GM19395 (cell line): ENCODE results near the gene PRDX6.
"Not testable (repeated sequence)": the region's sequence is repeated elsewhere in the genome, so short reads cannot be mapped to it uniquely, and the experiment has no call there.

ENCODE experiments used
- ATAC-seq: cut with Tn5 transposase; IDR thresholded peaks from one replicate; pipeline ENCODE4 v1.9.1; 2021; ENCODE audit warnings: mild to moderate bottlenecking, moderate library complexity; ENCODE audit not compliant: unreplicated experiment

PRDX6 gene

DNA sequence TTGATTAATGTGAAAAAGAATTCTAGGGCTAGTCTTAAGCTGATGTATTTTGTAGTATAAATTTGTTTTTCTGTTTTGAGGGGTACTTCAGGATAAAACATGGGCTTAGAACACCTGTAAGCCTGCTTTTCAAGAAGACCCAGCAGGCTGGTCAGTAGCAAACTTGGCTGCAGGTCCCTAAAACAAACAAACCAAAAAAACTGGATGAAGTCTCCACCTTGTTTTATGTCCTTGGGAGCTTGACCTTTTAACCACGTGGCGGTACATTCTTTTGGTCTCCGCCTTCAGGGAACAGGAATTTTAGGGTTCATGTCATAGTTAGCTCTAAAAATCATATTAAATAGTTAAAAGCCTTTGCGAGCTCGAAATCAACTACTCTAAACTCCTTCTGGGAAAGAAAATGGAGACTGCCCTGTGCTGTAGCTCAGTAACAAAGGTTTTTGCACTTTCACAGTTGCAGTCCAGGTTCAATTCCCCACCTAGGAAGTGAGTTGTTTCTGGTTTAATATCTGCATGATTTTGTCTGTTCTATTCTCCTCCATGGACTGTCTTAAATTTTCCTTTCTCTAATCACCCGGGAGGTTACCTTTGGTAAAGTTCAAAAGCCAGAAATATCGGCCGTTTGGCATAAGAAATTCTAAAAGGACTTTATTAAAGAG is 18.6 kb downstream of the PRDX6 start:
- no peak for ATAC-seq

DNA sequence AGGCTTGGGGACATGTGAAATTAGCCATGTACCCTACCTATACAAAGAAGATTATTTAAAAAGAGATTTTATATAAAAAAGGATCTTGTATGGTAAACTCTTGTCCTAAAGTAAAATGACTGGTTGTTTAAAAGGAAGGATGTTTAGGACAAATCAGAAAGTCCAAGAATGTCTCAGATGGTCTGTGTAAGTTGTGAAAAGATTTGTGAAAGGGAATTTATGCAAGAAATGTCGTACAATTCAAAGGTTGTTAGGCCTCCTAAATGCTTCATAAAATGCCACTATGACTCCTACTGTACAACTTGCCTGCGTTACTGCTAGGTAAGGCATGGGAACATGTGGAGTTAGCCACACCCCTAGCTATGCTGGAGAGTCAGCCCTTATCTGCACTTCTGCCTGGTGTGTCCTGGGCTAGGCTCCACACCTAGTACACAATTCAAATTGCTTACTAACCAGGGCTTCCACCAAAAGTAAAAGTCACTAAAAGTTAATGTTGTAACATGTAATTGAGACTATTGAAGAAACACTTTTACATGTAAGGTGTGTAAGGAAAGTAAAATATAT is 19.7 kb downstream of the PRDX6 start:
- ATAC-seq = no peak

DNA sequence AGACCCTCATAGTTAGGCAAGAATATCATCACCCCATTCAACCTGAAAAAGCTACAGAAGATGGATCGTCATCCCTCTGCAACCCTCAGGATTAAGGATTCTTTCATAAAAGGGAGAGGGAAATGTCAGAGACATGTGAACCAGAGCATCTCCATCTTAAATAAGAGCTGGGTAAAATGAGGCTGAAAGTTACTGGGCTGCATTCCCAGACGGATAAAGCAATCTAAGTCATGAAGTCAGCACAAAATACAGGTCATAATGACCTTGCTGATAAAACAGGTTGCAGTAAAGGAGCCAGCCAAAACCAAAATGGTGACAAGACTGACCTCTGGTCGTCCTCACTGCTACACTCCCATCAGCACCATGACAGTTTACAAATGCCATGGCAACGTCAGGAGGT is 22.6 kb downstream of the PRDX6 start:
- no peak for ATAC-seq

DNA sequence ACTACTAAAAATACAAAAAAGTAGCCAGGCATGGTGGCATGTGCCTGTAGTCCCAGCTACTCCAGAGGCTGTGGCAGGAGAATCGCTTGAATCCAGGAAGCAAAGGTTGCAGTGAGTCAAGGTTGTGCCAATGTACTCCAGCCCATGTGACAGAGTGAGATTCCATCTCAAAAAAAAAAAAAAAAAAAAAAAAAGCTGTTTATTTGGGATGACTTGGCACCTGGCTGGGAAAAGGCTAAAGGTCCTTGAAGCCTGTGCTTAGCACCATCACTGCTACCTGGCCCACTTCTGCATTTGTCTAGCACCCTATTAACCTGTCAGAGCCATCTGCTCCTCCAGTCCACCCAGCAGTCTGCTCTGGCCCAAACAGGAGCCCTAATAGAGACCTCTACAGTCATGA is 25.0 kb downstream of the PRDX6 start:
- no peak for ATAC-seq

DNA sequence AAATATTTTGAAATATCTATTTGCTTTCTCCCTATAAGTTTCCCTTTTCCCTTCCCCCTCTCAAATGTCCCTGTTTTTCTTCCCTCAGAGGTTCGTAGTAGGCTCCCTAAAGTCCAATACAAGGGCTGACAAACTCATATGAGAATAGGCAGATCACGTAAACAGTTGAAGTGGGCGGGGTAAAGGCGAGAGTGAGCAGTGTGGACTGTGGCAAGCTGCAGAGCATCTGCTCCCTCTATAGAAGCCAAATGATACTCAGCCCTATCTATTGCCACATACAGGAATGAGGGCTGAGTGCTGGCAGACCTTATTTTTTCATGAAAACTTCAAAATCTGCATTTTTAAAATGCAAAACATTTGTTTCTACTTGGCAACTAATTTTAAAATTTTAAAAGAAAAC is 26.3 kb downstream of the PRDX6 start:
- ATAC-seq = no peak

DNA sequence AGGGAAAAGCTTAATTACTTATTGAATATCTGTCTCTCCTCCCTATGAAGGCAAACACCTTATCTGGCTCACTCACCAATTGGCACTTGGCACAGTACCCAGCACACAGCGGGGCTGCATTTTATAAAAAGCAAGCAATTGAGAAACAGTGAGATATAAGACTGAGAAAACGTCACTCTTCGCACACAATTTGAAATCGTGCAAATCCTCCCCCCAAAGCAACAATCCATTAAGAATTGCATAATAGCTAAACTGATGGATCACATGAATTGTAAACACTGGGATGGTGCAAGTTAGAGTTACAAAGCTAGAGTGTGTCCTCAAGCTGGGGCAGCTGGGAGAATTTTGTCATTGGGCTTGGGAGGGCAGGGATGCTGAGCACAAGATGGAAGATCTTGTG is 27.1 kb downstream of the PRDX6 start:
- ATAC-seq = no peak

DNA sequence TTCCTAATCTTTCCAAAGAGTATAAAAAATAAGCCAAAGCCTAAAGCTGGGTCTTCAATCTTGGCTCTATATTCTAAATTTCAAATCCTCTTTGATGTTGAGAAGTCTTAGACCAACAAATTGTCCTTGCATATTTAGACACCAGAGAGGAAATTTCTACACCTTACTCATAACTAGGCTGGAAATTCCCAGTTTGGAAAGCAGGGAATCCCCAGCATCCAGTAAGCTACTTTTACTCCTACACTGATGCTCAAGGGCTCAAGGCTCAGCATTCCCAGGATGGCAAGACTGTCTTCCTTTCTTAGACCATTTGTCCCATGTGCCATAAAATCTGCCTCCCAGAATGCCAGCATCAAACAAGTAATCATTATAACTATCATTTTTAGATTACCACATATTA is 28.3 kb downstream of the PRDX6 start:
- ATAC-seq = no peak

DNA sequence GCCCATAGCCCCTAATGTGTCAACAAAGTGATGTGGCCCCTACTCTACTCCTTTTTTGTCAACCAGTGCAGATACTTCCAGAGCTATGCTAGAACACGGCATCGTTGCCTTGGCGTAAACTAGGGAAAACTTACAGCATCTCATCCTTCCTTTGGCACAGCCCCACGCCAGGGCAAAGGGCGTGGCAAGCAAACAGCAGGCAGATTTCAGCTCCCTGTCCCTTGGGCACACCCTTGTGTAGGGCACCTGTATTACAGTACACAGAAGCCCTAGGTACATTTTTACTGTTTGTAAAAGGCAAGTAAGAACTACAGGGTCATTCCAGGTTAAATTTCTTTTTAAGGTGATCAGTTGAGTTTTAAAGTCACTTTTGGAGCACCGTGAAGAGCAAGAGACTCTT is 29.3 kb downstream of the PRDX6 start:
- no peak for ATAC-seq

DNA sequence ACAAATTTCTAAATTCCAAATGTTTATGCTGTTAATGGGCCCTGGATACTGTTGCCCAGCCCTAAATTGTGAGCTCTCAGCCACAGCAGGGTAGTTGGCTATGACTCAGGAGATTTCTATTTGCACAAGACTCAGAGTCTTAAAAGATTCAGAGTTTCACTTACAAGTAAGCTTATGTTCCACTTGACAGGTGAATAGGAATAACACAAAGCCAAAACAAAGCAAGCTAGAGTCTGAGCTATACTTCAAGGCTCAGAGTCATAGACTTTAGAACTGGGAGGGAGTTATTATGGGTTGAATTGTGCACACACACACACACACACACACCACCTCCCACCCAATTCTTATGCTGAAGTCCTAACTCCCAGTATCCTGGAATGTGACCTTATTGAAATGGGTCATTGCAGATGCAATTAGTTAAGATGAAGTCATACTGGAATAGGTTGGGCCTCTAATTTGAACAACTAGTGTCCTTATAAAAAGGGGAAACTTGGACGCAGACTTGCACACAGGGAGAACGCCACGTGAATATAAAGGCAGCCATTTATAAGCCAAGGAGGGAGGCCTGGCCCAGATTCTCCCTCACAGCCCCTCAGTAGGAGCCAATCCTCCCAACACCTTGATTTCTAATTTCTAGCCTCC is 30.2 kb downstream of the PRDX6 start:
- ATAC-seq = no peak

DNA sequence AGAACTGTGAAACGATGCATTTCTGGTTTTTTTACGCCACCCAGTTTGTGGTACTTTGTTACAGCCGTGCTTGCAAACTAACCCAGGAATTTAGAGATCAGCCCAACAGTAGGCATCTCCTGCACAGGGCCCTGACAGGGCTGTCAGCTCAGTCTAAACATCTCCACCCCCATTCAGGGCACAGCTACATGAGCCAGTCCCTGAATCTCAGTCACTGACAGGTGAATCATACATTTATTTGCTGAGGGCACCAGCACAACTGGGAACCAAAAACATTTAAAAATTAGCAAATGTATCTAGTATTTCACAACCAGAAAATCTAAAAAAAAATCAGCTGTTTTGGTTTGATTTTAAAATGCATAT is 30.7 kb downstream of the PRDX6 start:
- ATAC-seq = no peak

DNA sequence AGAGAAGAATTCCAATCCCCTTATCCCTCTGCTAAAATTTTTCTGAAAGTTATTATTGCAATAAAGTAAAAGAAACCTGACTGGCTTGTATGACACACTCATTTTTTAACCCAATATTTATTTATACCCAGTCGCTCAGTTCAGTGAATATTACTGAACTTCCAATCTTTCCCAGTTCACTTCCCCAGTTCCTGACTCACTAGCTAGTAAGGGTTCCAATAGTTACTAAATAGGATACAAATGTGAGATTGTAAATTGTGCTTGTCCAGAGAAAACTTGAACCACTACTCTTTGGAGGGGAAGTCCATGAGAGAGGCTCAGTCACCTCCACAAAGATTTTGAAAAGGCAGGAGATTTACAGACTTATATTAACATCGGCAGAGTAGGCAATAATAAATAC is 31.4 kb downstream of the PRDX6 start:
- ATAC-seq = no peak

DNA sequence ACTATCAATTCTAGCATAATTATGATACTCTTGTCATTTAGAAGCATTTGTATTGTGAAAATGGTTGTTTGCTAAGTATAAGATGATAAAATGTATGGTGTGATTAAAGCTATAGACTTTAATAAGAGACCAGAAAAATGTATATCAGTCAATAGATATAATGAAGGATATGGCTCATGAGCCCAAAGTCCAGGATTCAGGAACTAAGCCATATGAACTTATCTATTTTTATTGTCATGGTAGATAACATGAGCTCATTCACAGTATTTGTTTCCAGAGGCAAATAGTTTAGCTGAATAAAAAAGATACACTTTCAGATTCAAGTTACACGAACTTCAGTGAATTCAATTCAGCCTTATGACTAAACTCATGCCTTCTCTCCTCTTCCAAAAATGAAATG is 32.7 kb downstream of the PRDX6 start:
- no peak for ATAC-seq

DNA sequence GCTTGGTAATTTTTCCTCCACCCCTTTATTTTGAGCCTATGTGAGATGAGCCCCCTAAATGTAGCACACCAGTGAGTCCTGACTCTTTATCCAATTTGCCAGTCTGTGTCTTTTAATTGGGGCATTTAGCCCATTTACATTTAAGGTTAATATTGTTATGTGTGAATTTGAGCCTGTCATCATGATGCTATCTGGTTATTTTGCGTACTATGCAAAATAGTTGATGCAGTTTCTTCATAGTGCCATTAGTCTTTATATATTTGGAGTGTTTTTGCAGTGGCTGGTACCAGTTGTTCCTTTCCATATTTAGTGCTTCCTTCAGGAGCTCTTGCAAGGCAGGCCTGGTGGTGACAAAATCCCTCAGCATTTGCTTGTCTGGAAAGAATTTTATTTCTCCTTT is 37.4 kb downstream of the PRDX6 start:
- ATAC-seq = not testable (repeated sequence)

DNA sequence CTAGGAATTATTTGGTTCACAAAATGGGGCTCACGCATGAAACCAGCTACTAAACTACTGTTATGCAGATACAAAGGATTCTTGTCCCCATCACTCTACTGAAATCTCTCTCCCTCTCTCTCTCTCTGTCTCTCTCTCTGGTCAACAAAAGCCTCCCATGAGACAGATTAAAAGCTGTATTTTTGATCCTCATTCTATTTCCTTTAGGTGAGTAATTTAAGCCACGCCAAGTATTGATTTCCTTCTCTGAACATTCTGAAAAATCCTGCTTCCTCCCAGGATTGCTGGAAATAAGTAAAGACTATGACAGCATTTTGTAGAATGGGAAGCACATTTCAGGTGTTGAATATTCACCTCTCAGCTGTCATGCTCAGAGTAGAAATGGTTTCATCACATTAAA is 43.7 kb downstream of the PRDX6 start:
- ATAC-seq = no peak

DNA sequence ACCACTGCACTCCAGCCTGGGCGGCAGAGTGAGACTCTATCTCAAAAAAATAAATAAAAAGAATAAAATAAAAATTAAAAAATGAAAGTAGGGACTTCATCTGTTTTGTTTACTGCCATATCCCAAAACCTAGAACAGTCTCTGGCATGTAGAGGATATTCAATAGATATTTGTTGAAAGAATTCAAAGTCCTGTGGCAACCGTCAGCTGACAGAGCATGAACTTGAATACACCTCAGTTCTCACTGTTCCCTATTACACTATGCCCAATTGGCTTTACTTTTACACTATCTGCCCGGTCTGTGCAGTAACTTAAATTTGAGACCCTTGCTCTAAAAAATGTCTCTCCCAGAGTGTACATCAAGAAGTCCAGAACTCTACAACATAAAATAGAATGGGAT is 46.2 kb downstream of the PRDX6 start:
- no peak for ATAC-seq

DNA sequence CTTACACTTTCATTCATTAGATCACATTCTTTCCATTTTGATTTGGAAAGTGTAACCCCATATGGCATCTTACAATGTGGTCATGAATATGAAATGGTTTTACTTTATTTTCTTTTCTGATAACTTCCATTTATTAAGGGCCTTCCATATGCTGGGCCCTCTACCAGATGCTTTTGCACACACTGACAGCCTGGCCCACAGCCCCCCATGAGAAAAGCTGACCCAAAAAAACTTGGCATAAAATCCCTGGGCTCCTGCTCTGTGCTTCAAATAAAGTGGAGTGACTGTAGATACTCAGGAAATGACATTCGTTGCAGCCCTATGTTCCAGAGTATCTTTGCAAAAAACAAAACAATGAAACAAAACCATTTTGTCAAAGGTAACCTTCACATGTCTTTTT is 48.8 kb downstream of the PRDX6 start:
- ATAC-seq = no peak

DNA sequence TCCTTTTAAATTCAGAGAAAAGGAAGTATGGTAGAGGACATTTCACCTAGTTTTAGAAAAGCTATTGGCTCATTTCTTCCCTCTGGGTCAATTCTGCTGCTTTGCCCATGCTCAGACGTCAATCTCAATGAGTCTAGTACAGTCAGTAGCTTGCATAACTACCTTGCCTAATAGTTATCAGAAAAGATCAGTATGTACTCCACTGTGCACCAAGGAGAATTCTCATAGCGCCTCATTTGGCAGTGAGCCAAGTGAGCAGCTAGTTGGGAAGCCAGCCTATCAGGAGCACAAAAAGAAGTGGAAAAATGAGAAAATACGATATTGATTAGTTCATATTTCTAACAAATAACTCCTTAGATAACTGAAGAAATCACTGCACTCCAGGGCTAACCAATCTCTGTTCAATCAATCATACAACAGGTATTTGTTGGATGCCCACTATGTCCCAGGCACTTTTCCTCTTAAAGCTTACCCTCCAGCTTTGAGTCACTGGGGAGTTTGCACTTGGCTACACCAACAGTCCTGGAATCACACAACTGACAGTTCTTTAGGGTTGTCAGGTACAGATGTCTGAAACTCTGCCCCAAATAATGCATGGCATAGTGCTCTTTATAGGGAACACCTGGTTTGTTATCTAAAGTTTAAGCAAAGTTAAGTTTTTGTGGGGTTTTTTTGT is 50.2 kb downstream of the PRDX6 start:
- ATAC-seq = no peak

DNA sequence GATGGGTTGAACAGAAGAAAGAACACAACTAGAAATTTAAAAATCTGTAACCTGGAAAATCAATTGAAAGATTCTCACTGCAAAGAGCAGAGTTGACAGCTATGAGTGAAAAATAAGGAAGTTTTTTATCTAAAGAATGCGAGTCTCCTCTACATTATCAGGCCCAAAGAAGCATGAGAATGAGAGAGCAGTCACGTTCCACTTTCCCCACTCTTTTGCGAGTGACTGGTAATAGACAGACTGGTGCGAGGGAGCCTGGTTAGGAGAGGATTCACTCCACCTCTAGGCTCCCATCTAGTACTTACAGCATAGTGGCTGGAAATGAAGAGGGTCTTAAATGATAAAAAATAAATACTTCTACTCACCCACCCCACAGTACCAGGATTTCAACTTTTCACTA is 52.0 kb downstream of the PRDX6 start:
- ATAC-seq = no peak

DNA sequence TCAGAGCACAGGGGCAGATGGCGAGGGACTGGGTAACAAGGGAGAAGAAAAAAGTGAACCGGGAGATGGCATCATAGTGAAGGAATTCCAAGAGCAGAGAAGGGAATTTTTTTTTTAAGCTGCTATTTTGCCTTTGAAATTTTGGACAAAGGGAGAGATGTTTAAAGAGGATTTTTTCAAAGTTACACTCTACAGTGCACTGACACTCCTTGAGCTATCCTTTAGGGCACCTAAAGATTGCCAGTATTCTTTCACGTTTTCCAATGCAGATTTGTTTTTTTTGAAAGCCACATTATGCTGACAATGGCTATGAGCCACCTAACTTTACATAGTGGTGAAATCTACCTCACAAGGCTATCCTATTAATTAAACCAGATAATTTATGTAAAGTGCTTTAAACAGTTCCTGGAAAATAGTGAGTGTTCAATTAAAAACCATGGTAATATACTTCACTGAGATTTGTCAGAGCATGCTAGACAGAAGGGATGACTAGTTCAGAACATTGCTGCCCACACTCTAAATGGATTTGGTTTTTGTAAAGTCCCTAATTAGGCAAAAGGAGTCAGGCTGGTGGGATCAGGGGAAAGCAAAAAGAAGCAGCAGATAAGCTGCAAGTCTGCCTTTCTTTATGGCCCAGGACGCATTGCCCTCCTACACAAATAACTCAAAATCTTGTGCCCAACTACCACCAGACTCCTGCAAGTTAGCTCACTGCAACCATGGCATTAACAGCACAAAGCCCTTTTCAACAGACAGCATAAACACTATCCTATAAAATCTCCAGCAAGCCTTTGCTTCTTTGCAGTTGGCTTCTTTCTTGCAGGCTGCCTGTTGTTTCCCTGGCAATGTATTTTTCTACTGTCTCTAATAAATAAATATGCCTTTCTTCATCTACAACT is 53.9 kb downstream of the PRDX6 start:
- no peak for ATAC-seq

DNA sequence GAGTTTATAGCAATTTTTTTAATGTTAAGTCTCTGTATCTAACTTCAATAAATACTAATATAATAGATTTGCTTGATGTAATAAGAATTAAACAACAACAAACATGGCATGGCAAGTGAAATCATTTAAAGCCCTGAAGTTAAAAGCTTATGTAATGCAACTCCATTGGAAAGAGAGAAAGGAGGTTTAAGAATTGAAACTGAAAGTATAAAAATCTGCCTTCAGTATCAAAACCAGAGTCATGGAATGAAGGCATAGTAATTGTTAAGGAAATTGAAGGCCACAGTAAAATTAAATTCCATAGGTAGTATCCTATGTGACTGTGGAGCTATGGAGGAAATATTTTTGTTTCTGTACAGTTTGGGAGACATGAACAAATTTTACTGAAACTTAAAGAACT is 55.1 kb downstream of the PRDX6 start:
- no peak for ATAC-seq

DNA sequence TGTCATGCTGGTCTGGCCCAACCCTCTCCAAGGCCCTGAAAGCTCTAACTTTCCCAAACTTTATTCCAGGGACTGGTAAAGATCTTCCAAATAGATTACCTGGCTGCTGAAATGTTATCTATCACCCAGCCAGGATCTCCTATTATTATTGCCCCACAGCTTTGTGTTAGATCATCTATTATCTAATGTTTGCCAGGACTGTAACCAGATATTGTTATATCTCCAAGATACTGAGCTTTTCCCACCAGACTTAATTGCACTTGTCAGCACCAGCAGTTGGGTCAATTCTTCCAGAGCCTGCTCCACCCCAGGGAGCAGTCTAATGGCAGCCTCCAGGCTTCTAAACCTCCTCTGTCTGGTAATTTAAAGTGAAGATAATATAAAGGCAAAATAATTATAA is 59.1 kb downstream of the PRDX6 start:
- ATAC-seq = no peak
